OCI-LY1 (cell line): Measurements from ENCODE around the gene PRLR.

Experiments
- H2AFZ ChIP-seq: fragments of 200-600 bp; sonication (generic), shearing (Covaris generic); 2 replicates; pipeline ENCODE4 v1.6.0; 2014; ENCODE audit warnings: antibody characterized with exemption, mild to moderate bottlenecking, low read length
- H3F3A ChIP-seq: fragments of 200-600 bp; sonication (generic), shearing (Covaris generic); 2 replicates; pipeline ENCODE4 v1.6.0; 2014; ENCODE audit warnings: mild to moderate bottlenecking, antibody characterized with exemption, low read length, moderate library complexity; ENCODE audit not compliant: insufficient read depth
- H3K27ac ChIP-seq: fragments of 200-600 bp; sonication (generic); 2 replicates; pipeline ENCODE4 v1.5.1; 2014; ENCODE audit warnings: low read length, mixed run types, mild to moderate bottlenecking, low read depth; ENCODE audit not compliant: poor library complexity, severe bottlenecking
- H3K27me3 ChIP-seq: fragments of 200-600 bp; sonication (generic); 2 replicates; pipeline ENCODE4 v1.6.0; 2014; ENCODE audit warnings: antibody characterized with exemption, mild to moderate bottlenecking, low read length, moderate library complexity; ENCODE audit not compliant: insufficient read depth
- H3K36me3 ChIP-seq: fragments of 200-600 bp; sonication (generic); 2 replicates; pipeline ENCODE4 v1.6.1; 2014; ENCODE audit warnings: mild to moderate bottlenecking, antibody characterized with exemption, low read length, moderate library complexity, mixed read lengths; ENCODE audit not compliant: insufficient read depth
- H3K4me1 ChIP-seq: fragments of 200-600 bp; sonication (generic); 2 replicates; pipeline ENCODE4 v1.5.1; 2014; ENCODE audit warnings: mild to moderate bottlenecking, low read length, moderate library complexity; ENCODE audit not compliant: insufficient read depth, severe bottlenecking
- H3K4me2 ChIP-seq: fragments of 200-600 bp; sonication (generic), shearing (Covaris generic); 2 replicates; pipeline ENCODE4 v1.6.1; 2014; ENCODE audit warnings: low read length
- H3K4me3 ChIP-seq: fragments of 200-600 bp; sonication (generic); 2 replicates; pipeline ENCODE4 v1.5.1; 2014; ENCODE audit warnings: low read length, low read depth, mild to moderate bottlenecking, mixed read lengths; ENCODE audit not compliant: poor library complexity, severe bottlenecking
- H3K79me2 ChIP-seq: fragments of 200-600 bp; shearing (Covaris generic); 2 replicates; pipeline ENCODE4 v1.6.1; 2016; ENCODE audit warnings: mixed run types, low read length, mixed read lengths; ENCODE audit not compliant: insufficient read depth
- H3K9ac ChIP-seq: fragments of 200-600 bp; sonication (generic), shearing (Covaris generic); 2 replicates; pipeline ENCODE4 v1.6.1; 2014; ENCODE audit warnings: mild to moderate bottlenecking, low read length, mixed read lengths
- H3K9me2 ChIP-seq: fragments of 200-600 bp; sonication (generic), shearing (Covaris generic); 2 replicates; pipeline ENCODE4 v1.6.1; 2014; ENCODE audit warnings: low read depth, mild to moderate bottlenecking, low read length, mixed read lengths
- H3K9me3 ChIP-seq: fragments of 200-600 bp; shearing (Covaris generic); 2 replicates; pipeline ENCODE4 v1.6.1; 2014; ENCODE audit warnings: low read length, mixed read lengths
- H4K20me1 ChIP-seq: fragments of 200-600 bp; sonication (generic), shearing (Covaris generic); 2 replicates; pipeline ENCODE4 v1.6.0; 2016; ENCODE audit warnings: mild to moderate bottlenecking, low read length; ENCODE audit not compliant: insufficient read depth
- EZH2 ChIP-seq: fragments of 200-600 bp; sonication (generic), shearing (Covaris generic); IDR thresholded peaks from 2 replicates; pipeline ENCODE4 v1.8.0; 2017; ENCODE audit warnings: borderline replicate concordance, mixed run types, mild to moderate bottlenecking, antibody characterized with exemption, low read length, moderate library complexity, mixed read lengths
- TF ChIP-seq, protein P1 (sequence below): fragments of 200-600 bp; sonication (generic), shearing (Covaris generic); IDR thresholded peaks from 2 replicates; pipeline ENCODE4 v1.5.1; 2017; ENCODE audit warnings: mild to moderate bottlenecking, antibody characterized with exemption, low read length, moderate library complexity, mixed read lengths

The PRLR gene

DNA sequence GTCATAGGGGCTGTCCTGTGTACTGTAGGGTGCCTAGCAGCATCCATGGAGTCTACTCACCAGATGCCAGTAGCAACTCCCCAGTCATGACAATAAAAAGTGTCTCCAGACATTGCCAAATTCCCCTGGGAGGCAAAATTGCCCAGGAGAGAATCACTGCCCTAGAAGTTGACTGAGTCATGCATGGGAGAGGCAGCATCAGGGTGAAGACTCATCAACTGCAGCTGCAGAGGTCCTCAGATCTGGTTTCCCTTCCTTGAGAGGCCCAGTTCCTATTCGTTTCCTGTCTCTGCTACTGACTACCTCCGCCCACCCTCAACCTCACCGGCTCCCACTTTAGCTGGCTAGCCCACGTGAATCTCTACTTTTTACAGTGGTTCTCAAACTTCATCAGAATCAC, 93.9 kb downstream of the PRLR start:
- no peaks in the 10 kb centered on the region for H3K9me3 ChIP-seq
- no peaks in the 10 kb centered on the region for H3K36me3 ChIP-seq
- TF ChIP-seq, protein P1, sequence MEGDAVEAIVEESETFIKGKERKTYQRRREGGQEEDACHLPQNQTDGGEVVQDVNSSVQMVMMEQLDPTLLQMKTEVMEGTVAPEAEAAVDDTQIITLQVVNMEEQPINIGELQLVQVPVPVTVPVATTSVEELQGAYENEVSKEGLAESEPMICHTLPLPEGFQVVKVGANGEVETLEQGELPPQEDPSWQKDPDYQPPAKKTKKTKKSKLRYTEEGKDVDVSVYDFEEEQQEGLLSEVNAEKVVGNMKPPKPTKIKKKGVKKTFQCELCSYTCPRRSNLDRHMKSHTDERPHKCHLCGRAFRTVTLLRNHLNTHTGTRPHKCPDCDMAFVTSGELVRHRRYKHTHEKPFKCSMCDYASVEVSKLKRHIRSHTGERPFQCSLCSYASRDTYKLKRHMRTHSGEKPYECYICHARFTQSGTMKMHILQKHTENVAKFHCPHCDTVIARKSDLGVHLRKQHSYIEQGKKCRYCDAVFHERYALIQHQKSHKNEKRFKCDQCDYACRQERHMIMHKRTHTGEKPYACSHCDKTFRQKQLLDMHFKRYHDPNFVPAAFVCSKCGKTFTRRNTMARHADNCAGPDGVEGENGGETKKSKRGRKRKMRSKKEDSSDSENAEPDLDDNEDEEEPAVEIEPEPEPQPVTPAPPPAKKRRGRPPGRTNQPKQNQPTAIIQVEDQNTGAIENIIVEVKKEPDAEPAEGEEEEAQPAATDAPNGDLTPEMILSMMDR, result no peak
- TF ChIP-seq EZH2, result no peak

DNA sequence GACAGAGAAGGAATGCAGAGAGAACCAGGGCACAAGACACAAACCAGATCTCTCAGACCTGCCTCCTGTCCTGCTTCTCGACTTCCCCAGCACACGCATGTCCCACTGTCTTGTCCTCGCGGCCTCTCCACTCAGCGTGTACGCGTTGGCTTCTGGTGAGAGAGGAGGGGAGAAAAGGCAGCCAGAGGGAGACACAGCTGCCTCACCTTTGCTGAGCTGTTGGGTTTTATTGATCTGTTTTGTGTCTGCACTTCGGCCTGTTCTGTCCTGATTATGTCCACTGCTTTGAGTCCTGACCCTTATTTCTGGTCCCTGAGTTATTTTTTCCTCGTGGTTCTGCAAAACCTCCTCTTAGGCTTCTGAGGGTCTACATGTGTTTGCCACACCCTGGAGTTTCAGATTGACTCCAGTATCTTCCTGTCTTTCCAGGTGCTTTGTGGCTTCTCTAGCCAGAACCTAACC, 95.0 kb downstream of the PRLR start:
- Histone ChIP-seq H3F3A (no peaks in the 10 kb centered on the region), H3K9me3 (no peaks in the 10 kb centered on the region), H3K79me2 (no peaks in the 10 kb centered on the region), H2AFZ (no peak overlapping the region), H3K4me2 (no peak overlapping the region), H3K9ac (no peak overlapping the region), H3K9me2 (no peaks in the 10 kb centered on the region), H3K4me1 (no peaks in the 10 kb centered on the region), H3K36me3 (no peaks in the 10 kb centered on the region), H3K27me3 (no peaks in the 10 kb centered on the region), H3K4me3 (no peak overlapping the region), H3K27ac (no peak overlapping the region), H4K20me1 (no peaks in the 10 kb centered on the region)
- no peak for TF ChIP-seq EZH2
- TF ChIP-seq, protein P1, result no peak

More for the DNA sequence above, 93.9 kb downstream of the PRLR start:
- Histone ChIP-seq H3K4me1 (no peaks in the 10 kb centered on the region), H3F3A (no peaks in the 10 kb centered on the region), H4K20me1 (no peaks in the 10 kb centered on the region), H2AFZ (no peak overlapping the region), H3K27me3 (no peaks in the 10 kb centered on the region), H3K9ac (no peak overlapping the region), H3K9me2 (no peaks in the 10 kb centered on the region), H3K4me2 (no peak overlapping the region), H3K27ac (no peak overlapping the region), H3K4me3 (no peak overlapping the region), H3K79me2 (no peaks in the 10 kb centered on the region)

DNA sequence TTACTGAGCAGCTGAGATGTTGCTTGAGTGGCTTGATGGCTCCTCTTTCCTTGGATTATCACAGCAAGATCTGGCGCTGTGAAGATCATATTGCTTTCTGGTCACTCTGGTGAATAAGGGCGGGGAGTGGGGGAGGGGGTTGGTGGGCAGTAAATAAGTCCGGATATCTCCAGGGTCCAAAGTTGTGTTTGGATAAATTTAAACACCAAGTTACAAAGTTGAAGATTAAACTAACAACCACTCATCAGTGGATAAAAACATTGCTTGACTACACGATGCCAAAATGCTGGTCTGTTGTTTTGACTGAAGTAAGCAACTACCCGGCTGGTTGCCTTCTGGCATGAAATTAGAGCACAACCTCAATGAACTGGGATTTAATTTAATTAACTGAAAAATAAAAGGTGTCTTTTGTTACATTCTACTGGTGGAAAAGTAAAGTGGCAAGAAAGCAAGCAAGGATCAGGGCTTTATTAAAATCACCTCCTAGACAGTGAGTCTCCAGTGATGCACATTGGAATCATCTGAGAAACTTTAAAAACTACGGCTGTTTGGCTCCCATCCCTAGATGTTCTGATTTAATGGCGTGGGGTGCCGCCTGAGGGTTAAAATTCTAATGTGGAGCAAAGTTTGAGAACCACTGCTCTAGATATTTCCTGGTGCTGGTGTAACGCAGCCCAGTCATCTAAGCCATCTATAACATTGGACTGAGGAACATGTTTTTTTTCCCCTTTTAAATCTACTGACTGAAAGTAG, 95.8 kb downstream of the PRLR start:
- TF ChIP-seq EZH2, result no peak
- TF ChIP-seq, protein P1, result no peak
- Histone ChIP-seq H3K9ac (no peak overlapping the region), H3K9me3 (no peaks in the 10 kb centered on the region), H3F3A (no peaks in the 10 kb centered on the region), H3K36me3 (no peaks in the 10 kb centered on the region), H3K4me1 (no peaks in the 10 kb centered on the region), H3K27me3 (no peaks in the 10 kb centered on the region), H2AFZ (no peak overlapping the region), H3K4me2 (no peak overlapping the region), H4K20me1 (no peaks in the 10 kb centered on the region), H3K79me2 (no peaks in the 10 kb centered on the region), H3K4me3 (no peak overlapping the region), H3K9me2 (no peaks in the 10 kb centered on the region), H3K27ac (no peak overlapping the region)
